ENCODE data around the gene OR4D9. TPM values are rescaled to one million over a fixed set of nuclear protein-coding genes. Genes with fewer than 3 reads are reported as not detected.

OR4D9 gene
- total and polyA plus RNA-seq, 2 donors (not counting 1 experiment from before 2014, with no cell fraction given) = not detected

- Histone ChIP-seq H3K9ac (ENCODE audit: low read length) (peak overlapping the region; percentile 75), H3K79me2 (ENCODE audit: control insufficient read depth, insufficient read depth, low read length) (no peaks in the 10 kb centered on the region), H3K9me3 (ENCODE audit: control extremely low read depth in 1 of 3, control insufficient read depth in 2 of 3, insufficient read depth in 1 of 3, low read length in 2 of 3) (peaks cover 0 to 1% (median 0%) of the 10 kb centered on the region in 3 donors), H3K4me1 (ENCODE audit: control insufficient read depth in 2 of 2, insufficient read depth in 2 of 2, low read length in 2 of 2) (peaks cover 28 to 49% of the 10 kb centered on the region in 2 donors), H2AFZ (ENCODE audit: insufficient read depth, low read depth, low read length, poor library complexity, severe bottlenecking) (peak overlapping the region; percentile 82), H4K20me1 (ENCODE audit: control insufficient read depth, insufficient read depth, low read length, poor library complexity, severe bottlenecking) (no peaks in the 10 kb centered on the region), H3K27ac (ENCODE audit: low read length in 2 of 2) (peak overlapping the region in 1 of 2 donors; percentile 84), H3K4me3 (ENCODE audit: control extremely low read depth in 1 of 5, extremely low read depth in 1 of 5, insufficient read depth in 1 of 5, low read depth in 2 of 5, low read length in 4 of 5) (peak overlapping the region; percentile 84 to 98 (median 92)), H3K27me3 (replicated peaks in 1 of 4; ENCODE audit: control extremely low read depth in 1 of 4, control insufficient read depth in 3 of 4, insufficient read depth in 4 of 4, low read length in 3 of 4) (peaks cover 0 to 8% (median 3%) of the 10 kb centered on the region in 4 experiments), H3K36me3 (replicated peaks in 1 of 2; ENCODE audit: control extremely low read depth in 1 of 2, control insufficient read depth in 1 of 2, extremely low read depth in 1 of 2, insufficient read depth in 2 of 2, low read length in 1 of 2) (no peaks in the 10 kb centered on the region), H3K4me2 (replicated peaks; ENCODE audit: low read depth, low read length, poor library complexity, severe bottlenecking) (peak overlapping the region; percentile 85)
- ChIA-PET CTCF (interaction anchor here (1.2 to 5.4 kb wide), 3 partner anchors 9 to 109 kb away, joined by 4 to 22 read pairs (median 18); partner anchors contain the start of gene PATL1), POLR2A (interaction anchor here (0.6 to 2.1 kb wide), 3 partner anchors 56 to 1511 kb away, joined by 3 to 6 read pairs (median 3); partner anchors contain the start of gene OSBP)
- Mint-ChIP-seq H3K9me3 (ENCODE audit: insufficient read depth) (no peaks in the 10 kb centered on the region), H3K27me3 (no peaks in the 10 kb centered on the region), H3K4me3 (peak overlapping the region; percentile 95), H3K4me1 (peaks cover 47% of the 10 kb centered on the region), H3K27ac (peak overlapping the region; percentile 98)
- DNase-seq (no peak), ATAC-seq (ENCODE audit: low read depth) (no peak)
- TF ChIP-seq CTCF (IDR thresholded peaks at IDR 0.05) (no peak), EZH2 (IDR thresholded peaks at IDR 0.05; ENCODE audit: borderline replicate concordance, insufficient read depth, low read depth, low read length, poor library complexity, severe bottlenecking) (no peak)
- intact Hi-C loops (cut with micrococcal nuclease) = loop anchor here (1.0 to 10.0 kb wide), 6 partner anchors 10 to 985 kb away; partner anchors contain the start of genes DTX4, LPXN, PATL1 and STX3
- WGBS (ENCODE audit: insufficient coverage) = 79% methylated on average over 6 of the region's 8 CpGs
These were observed 48.5 kb downstream of the OR4D9 start for GRCh38 chr11:59559886-59560285.

GRCh38 chr11:59560290-59560701, 49.0 kb downstream of the OR4D9 start:
- Histone ChIP-seq H3K9ac (ENCODE audit: low read length) (peak overlapping the region; percentile 75), H3K4me3 (ENCODE audit: control extremely low read depth in 1 of 5, extremely low read depth in 1 of 5, insufficient read depth in 1 of 5, low read depth in 2 of 5, low read length in 4 of 5) (peak overlapping the region; percentile 84 to 98 (median 92)), H2AFZ (ENCODE audit: insufficient read depth, low read depth, low read length, poor library complexity, severe bottlenecking) (peak overlapping the region; percentile 82), H3K36me3 (replicated peaks in 1 of 2; ENCODE audit: control extremely low read depth in 1 of 2, control insufficient read depth in 1 of 2, extremely low read depth in 1 of 2, insufficient read depth in 2 of 2, low read length in 1 of 2) (no peaks in the 10 kb centered on the region), H3K4me2 (replicated peaks; ENCODE audit: low read depth, low read length, poor library complexity, severe bottlenecking) (peak overlapping the region; percentile 85), H4K20me1 (ENCODE audit: control insufficient read depth, insufficient read depth, low read length, poor library complexity, severe bottlenecking) (no peaks in the 10 kb centered on the region), H3K9me3 (ENCODE audit: control extremely low read depth in 1 of 3, control insufficient read depth in 2 of 3, insufficient read depth in 1 of 3, low read length in 2 of 3) (peaks cover 0 to 1% (median 0%) of the 10 kb centered on the region in 3 donors), H3K27me3 (replicated peaks in 1 of 4; ENCODE audit: control extremely low read depth in 1 of 4, control insufficient read depth in 3 of 4, insufficient read depth in 4 of 4, low read length in 3 of 4) (peaks cover 0 to 8% (median 3%) of the 10 kb centered on the region in 4 experiments), H3K27ac (ENCODE audit: low read length in 2 of 2) (peak overlapping the region; percentile 72 to 84), H3K4me1 (ENCODE audit: control insufficient read depth in 2 of 2, insufficient read depth in 2 of 2, low read length in 2 of 2) (peaks cover 28 to 49% of the 10 kb centered on the region in 2 donors), H3K79me2 (ENCODE audit: control insufficient read depth, insufficient read depth, low read length) (no peaks in the 10 kb centered on the region)
- Mint-ChIP-seq H3K4me1 (peaks cover 47% of the 10 kb centered on the region), H3K4me3 (peak overlapping the region; percentile 95), H3K9me3 (ENCODE audit: insufficient read depth) (no peaks in the 10 kb centered on the region), H3K27me3 (no peaks in the 10 kb centered on the region), H3K27ac (peak overlapping the region; percentile 98)
- no peak for TF ChIP-seq CTCF (IDR thresholded peaks at IDR 0.05)
- no peak for TF ChIP-seq EZH2 (IDR thresholded peaks at IDR 0.05; ENCODE audit: borderline replicate concordance, insufficient read depth, low read depth, low read length, poor library complexity, severe bottlenecking)
- DNase-seq = peak; percentile 88
- intact Hi-C loops (cut with micrococcal nuclease) = loop anchor here (1.0 to 10.0 kb wide), 4 partner anchors 10 to 985 kb away; partner anchors contain the start of genes LPXN, PATL1 and ZFP91
- ChIA-PET CTCF (interaction anchor here (1.2 to 5.4 kb wide), 3 partner anchors 9 to 109 kb away, joined by 4 to 22 read pairs (median 18); partner anchors contain the start of gene PATL1), POLR2A (interaction anchor here (0.6 to 2.1 kb wide), 7 partner anchors 50 to 1510 kb away, joined by 3 to 8 read pairs (median 3); partner anchors contain the start of genes OSBP and PATL1)
- WGBS (ENCODE audit: insufficient coverage) = 0% methylated on average over 14 of the region's 18 CpGs
- ATAC-seq (ENCODE audit: low read depth) = peak; percentile 37

Data from B cell (primary cell).